Effector memory CD8-positive, alpha-beta T cell (primary cell): ENCODE measurements around the gene PLEKHA6.

Experiments used
- ATAC-seq: fragments of 150-1000 bp; cut with Tn5 transposase; replicated peaks from 2 replicates; pipeline ENCODE4 v1.10.0; 2021; ENCODE audit warnings: mild to moderate bottlenecking, moderate library complexity
- DNase-seq, 3 experiments: peaks; one replicate each; pipeline ENCODE4 v3.0.0; 2021
- H3K27ac Mint-ChIP-seq, 2 donors: one replicate each; pipeline ENCODE4 v1.8.0; 2022; ENCODE audit warnings: mild to moderate bottlenecking in 2 of 2, mixed read lengths in 2 of 2, moderate library complexity in 2 of 2
- H3K27me3 Mint-ChIP-seq, 2 donors: one replicate each; pipeline ENCODE4 v1.8.0; 2022; ENCODE audit warnings: mixed read lengths in 2 of 2
- H3K36me3 Mint-ChIP-seq: one replicate; pipeline ENCODE4 v1.8.0; 2022; ENCODE audit warnings: mild to moderate bottlenecking, moderate library complexity, mixed read lengths; ENCODE audit not compliant: insufficient read depth
- H3K4me1 Mint-ChIP-seq, 2 donors: one replicate each; pipeline ENCODE4 v1.8.0; 2022; ENCODE audit warnings: low read depth in 2 of 2, mixed read lengths in 2 of 2
- H3K4me3 Mint-ChIP-seq, 2 donors: one replicate each; pipeline ENCODE4 v1.8.0; 2022; ENCODE audit warnings: mild to moderate bottlenecking in 2 of 2, mixed read lengths in 2 of 2, moderate library complexity in 2 of 2
- H3K9me3 Mint-ChIP-seq, 2 donors: one replicate each; pipeline ENCODE4 v1.8.0; 2022; ENCODE audit warnings: mixed read lengths in 2 of 2

The PLEKHA6 gene

GRCh38 chr1:204285436-204286305, 74.1 kb downstream of the PLEKHA6 start:
- DNase-seq (no peak), ATAC-seq (no peak)
- Mint-ChIP-seq H3K4me1 (peaks cover 20 to 29% of the 10 kb centered on the region in 2 donors), H3K4me3 (peak overlapping the region; percentile 16 to 80), H3K9me3 (no peaks in the 10 kb centered on the region), H3K27me3 (peaks cover 38 to 52% of the 10 kb centered on the region in 2 donors), H3K27ac (peak overlapping the region; percentile 4 to 14), H3K36me3 (no peaks in the 10 kb centered on the region)

GRCh38 chr1:204284929-204285328, 74.8 kb downstream of the PLEKHA6 start:
- peaks cover 39 to 52% of the 10 kb centered on the region in 2 donors for H3K27me3 Mint-ChIP-seq
- ATAC-seq (no peak), DNase-seq (no peak)
- no peaks in the 10 kb centered on the region for H3K9me3 Mint-ChIP-seq
- no peaks in the 10 kb centered on the region for H3K36me3 Mint-ChIP-seq
- peaks cover 20 to 29% of the 10 kb centered on the region in 2 donors for H3K4me1 Mint-ChIP-seq
- H3K27ac Mint-ChIP-seq: no peak overlapping the region
- H3K4me3 Mint-ChIP-seq: no peak overlapping the region

- Mint-ChIP-seq H3K9me3 (no peaks in the 10 kb centered on the region), H3K27ac (no peak overlapping the region), H3K27me3 (peaks cover 41 to 52% of the 10 kb centered on the region in 2 donors), H3K4me1 (peaks cover 20 to 29% of the 10 kb centered on the region in 2 donors), H3K36me3 (no peaks in the 10 kb centered on the region), H3K4me3 (no peak overlapping the region)
- no peak for ATAC-seq
- DNase-seq: no peak
Observed at GRCh38 chr1:204283711-204284651, 75.7 kb downstream of the PLEKHA6 start.

- peaks cover 53 to 58% of the 10 kb centered on the region in 2 donors for H3K27me3 Mint-ChIP-seq
- H3K9me3 Mint-ChIP-seq: no peaks in the 10 kb centered on the region
- H3K36me3 Mint-ChIP-seq: no peaks in the 10 kb centered on the region
- no peak for DNase-seq
- no peak overlapping the region for H3K4me3 Mint-ChIP-seq
- no peak for ATAC-seq
- peak overlapping the region in 1 of 2 donors; percentile 7 for H3K27ac Mint-ChIP-seq
- peaks cover 16 to 24% of the 10 kb centered on the region in 2 donors for H3K4me1 Mint-ChIP-seq
Observed at GRCh38 chr1:204282761-204283221, 76.9 kb downstream of the PLEKHA6 start.

- Mint-ChIP-seq H3K4me1 (no peaks in the 10 kb centered on the region), H3K27me3 (peaks cover 70 to 83% of the 10 kb centered on the region in 2 donors), H3K4me3 (no peak overlapping the region), H3K36me3 (no peaks in the 10 kb centered on the region), H3K9me3 (no peaks in the 10 kb centered on the region), H3K27ac (peak overlapping the region in 1 of 2 donors; percentile 74)
- ATAC-seq: no peak
- no peak for DNase-seq
Observed at GRCh38 chr1:204280099-204280961, 79.4 kb downstream of the PLEKHA6 start.

- no peak overlapping the region for H3K4me3 Mint-ChIP-seq
- DNase-seq: no peak
- peaks cover 71 to 95% of the 10 kb centered on the region in 2 donors for H3K27me3 Mint-ChIP-seq
- no peaks in the 10 kb centered on the region for H3K9me3 Mint-ChIP-seq
- no peaks in the 10 kb centered on the region for H3K4me1 Mint-ChIP-seq
- ATAC-seq: no peak
- no peaks in the 10 kb centered on the region for H3K36me3 Mint-ChIP-seq
- H3K27ac Mint-ChIP-seq: no peak overlapping the region
Observed at GRCh38 chr1:204278958-204279357, 80.8 kb downstream of the PLEKHA6 start.

GRCh38 chr1:204278251-204278650, 81.5 kb downstream of the PLEKHA6 start:
- H3K27me3 Mint-ChIP-seq: peaks cover 71 to 92% of the 10 kb centered on the region in 2 donors

GRCh38 chr1:204277563-204278219, 82.0 kb downstream of the PLEKHA6 start:
- DNase-seq (no peak), ATAC-seq (no peak)
- Mint-ChIP-seq H3K9me3 (no peaks in the 10 kb centered on the region), H3K27ac (no peak overlapping the region), H3K4me3 (no peak overlapping the region), H3K36me3 (no peaks in the 10 kb centered on the region), H3K27me3 (peaks cover 66 to 86% of the 10 kb centered on the region in 2 donors), H3K4me1 (no peaks in the 10 kb centered on the region)

More at GRCh38 chr1:204278251-204278650, 81.5 kb downstream of the PLEKHA6 start:
- no peak for ATAC-seq
- H3K36me3 Mint-ChIP-seq: no peaks in the 10 kb centered on the region
- DNase-seq: no peak
- no peak overlapping the region for H3K27ac Mint-ChIP-seq
- H3K4me1 Mint-ChIP-seq: no peaks in the 10 kb centered on the region
- H3K4me3 Mint-ChIP-seq: no peak overlapping the region
- H3K9me3 Mint-ChIP-seq: no peaks in the 10 kb centered on the region

- peaks cover 49 to 67% of the 10 kb centered on the region in 2 donors for H3K27me3 Mint-ChIP-seq
- H3K27ac Mint-ChIP-seq: no peak overlapping the region
- DNase-seq (no peak), ATAC-seq (no peak)
- no peak overlapping the region for H3K4me3 Mint-ChIP-seq
- no peaks in the 10 kb centered on the region for H3K9me3 Mint-ChIP-seq
- no peaks in the 10 kb centered on the region for H3K4me1 Mint-ChIP-seq
- H3K36me3 Mint-ChIP-seq: no peaks in the 10 kb centered on the region
Observed at GRCh38 chr1:204275695-204276370, 83.9 kb downstream of the PLEKHA6 start.

- no peak for ATAC-seq
- Mint-ChIP-seq H3K36me3 (no peaks in the 10 kb centered on the region), H3K27ac (no peak overlapping the region), H3K9me3 (no peaks in the 10 kb centered on the region), H3K4me3 (no peak overlapping the region), H3K27me3 (peaks cover 35 to 54% of the 10 kb centered on the region in 2 donors), H3K4me1 (no peaks in the 10 kb centered on the region)
- DNase-seq: no peak
Observed at GRCh38 chr1:204274446-204274845, 85.3 kb downstream of the PLEKHA6 start.

- no peak for ATAC-seq
- peaks cover 16 to 34% of the 10 kb centered on the region in 2 donors for H3K27me3 Mint-ChIP-seq
- H3K4me3 Mint-ChIP-seq: no peak overlapping the region
- H3K4me1 Mint-ChIP-seq: no peaks in the 10 kb centered on the region
- no peaks in the 10 kb centered on the region for H3K9me3 Mint-ChIP-seq
- DNase-seq: no peak
- H3K36me3 Mint-ChIP-seq: no peaks in the 10 kb centered on the region
- no peak overlapping the region for H3K27ac Mint-ChIP-seq
Observed at GRCh38 chr1:204272505-204272904, 87.2 kb downstream of the PLEKHA6 start.

- no peak for ATAC-seq
- no peaks in the 10 kb centered on the region for H3K36me3 Mint-ChIP-seq
- H3K4me1 Mint-ChIP-seq: no peaks in the 10 kb centered on the region
- H3K27me3 Mint-ChIP-seq: peaks cover 18 to 32% of the 10 kb centered on the region in 2 donors
- H3K9me3 Mint-ChIP-seq: no peaks in the 10 kb centered on the region
- no peak for DNase-seq
- no peak overlapping the region for H3K27ac Mint-ChIP-seq
- H3K4me3 Mint-ChIP-seq: no peak overlapping the region
Observed at GRCh38 chr1:204271970-204272369, 87.8 kb downstream of the PLEKHA6 start.
